Fibroblast of pulmonary artery (primary cell): Measurements from ENCODE around the gene CABP2.

Experiments used
- DNase-seq: peaks from one replicate; pipeline ENCODE4 v3.0.0-alpha.2; 2010; ENCODE audit warnings: low read depth
- H3K4me3 ChIP-seq: replicated peaks from 2 replicates; pipeline ENCODE4 v1.5.1; 2011; ENCODE audit warnings: low read depth, mild to moderate bottlenecking, control low read depth, low read length, moderate library complexity
- TF ChIP-seq, protein P1 (sequence below): IDR thresholded peaks from 2 replicates; pipeline ENCODE4 v1.5.1; 2011; ENCODE audit warnings: mild to moderate bottlenecking, control low read depth, low read length, inconsistent platforms; ENCODE audit errors: missing control alignments

CABP2 gene

DNA sequence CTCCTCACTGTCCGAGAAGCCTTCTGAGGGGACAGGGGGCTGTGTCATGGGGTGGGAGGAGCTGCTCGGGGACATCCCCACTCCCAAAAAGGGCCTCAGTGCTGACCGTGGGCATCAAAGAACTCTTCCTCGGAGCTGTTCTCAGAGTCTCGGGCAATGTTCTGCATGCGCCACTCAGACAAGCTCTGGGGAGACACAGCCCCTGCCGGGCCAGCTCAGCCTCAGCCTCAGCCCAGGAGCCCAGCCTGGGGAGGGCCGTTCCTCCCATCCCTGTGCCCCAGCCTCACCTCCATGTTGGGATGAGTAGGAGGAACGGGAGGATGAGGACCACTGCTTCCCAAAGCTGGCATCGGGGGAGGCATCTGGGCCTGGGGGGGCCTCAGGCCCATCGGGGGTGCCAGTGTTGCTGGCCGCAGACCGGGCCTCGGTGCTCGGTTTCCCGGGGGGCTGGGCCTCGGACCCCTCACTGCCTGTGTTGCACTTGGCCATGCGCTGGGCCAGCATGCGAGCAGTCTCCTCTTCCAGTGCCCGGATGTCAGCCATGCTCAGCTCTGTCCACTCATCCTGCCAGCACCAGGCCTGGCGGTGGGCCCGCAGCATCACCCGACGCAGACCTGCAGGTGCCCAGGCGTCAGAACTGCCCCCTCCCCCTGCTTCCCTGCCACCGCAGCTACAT, 23.3 kb downstream of the CABP2 start:
- no peak for DNase-seq
- H3K4me3 ChIP-seq: no peak overlapping the region
- TF ChIP-seq, protein P1, sequence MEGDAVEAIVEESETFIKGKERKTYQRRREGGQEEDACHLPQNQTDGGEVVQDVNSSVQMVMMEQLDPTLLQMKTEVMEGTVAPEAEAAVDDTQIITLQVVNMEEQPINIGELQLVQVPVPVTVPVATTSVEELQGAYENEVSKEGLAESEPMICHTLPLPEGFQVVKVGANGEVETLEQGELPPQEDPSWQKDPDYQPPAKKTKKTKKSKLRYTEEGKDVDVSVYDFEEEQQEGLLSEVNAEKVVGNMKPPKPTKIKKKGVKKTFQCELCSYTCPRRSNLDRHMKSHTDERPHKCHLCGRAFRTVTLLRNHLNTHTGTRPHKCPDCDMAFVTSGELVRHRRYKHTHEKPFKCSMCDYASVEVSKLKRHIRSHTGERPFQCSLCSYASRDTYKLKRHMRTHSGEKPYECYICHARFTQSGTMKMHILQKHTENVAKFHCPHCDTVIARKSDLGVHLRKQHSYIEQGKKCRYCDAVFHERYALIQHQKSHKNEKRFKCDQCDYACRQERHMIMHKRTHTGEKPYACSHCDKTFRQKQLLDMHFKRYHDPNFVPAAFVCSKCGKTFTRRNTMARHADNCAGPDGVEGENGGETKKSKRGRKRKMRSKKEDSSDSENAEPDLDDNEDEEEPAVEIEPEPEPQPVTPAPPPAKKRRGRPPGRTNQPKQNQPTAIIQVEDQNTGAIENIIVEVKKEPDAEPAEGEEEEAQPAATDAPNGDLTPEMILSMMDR: no peak

DNA sequence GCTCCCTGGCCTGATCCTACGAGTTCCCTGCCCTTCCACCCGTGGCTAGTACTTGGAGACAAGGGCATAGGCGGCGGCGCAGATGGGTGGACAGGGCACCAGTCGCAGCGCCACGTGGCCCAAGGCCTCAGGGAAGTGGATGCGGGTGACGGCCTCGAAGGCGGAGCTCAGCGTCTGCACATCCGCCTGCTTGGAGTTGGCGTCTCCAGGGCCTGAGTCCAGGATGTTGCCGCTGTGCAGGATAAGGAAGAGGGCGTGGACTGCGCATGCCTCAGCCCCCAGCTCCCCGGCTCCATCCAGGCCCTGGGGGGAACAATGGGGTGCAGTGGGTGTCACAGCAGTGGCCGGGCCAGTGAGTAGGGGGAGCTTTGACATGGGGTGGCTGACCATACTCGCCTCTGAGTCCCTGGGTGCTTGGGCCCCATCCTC, 24.7 kb downstream of the CABP2 start:
- H3K4me3 ChIP-seq: no peak overlapping the region
- TF ChIP-seq, protein P1: no peak
- DNase-seq: no peak

DNA sequence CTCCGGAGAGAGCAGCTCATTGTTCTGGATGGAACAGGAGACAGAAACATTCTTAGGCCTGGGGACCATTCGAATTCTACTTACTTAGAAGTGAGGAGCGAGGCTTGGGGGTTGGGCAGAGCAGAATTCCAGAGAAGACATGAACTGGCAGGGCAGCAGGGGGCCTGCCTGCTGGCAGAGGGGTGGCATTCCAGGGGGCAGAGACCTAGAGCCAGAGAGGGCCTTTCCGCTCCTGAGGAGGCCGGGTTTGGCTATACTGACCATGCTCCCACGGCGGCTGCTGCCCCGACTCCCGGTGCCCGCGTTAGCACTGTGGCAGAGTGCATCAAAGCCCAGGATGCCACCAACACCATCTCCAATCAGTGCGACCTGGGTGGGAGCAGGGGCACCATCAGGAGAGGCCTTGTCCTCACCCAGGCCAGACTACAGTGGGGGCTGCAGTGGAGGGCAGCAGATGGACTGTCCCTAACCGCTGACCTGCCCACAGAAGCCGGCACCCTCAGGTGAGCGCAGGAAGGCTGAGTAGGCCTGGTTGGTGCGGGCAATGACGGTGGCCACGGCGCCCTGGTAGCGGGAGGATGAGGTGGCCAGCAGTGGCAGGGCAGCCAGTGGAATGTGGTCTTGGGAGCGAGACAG, 25.5 kb downstream of the CABP2 start:
- TF ChIP-seq, protein P1: no peak
- DNase-seq: no peak
- H3K4me3 ChIP-seq: no peak overlapping the region

DNA sequence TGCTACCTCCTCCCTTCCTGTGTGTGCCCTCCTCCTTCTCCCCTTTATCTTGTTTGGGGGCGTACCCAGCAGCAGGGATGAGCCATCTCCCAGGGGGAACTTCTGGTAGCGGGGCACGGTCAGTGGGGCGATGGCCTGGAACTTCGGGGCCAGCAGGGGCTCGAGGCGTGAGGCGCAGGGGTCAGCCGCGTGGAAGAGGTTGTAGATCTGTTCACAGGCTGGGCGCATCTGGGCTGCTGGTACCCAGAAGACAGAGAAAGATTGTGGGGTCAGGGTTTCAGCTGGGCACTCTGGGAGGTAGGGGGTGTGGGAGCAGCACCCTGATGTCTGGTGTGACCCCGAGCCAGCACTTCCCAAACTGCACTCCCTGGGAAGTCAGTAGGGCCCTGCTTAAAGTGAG, 27.1 kb downstream of the CABP2 start:
- TF ChIP-seq, protein P1: no peak
- no peak overlapping the region for H3K4me3 ChIP-seq
- no peak for DNase-seq

DNA sequence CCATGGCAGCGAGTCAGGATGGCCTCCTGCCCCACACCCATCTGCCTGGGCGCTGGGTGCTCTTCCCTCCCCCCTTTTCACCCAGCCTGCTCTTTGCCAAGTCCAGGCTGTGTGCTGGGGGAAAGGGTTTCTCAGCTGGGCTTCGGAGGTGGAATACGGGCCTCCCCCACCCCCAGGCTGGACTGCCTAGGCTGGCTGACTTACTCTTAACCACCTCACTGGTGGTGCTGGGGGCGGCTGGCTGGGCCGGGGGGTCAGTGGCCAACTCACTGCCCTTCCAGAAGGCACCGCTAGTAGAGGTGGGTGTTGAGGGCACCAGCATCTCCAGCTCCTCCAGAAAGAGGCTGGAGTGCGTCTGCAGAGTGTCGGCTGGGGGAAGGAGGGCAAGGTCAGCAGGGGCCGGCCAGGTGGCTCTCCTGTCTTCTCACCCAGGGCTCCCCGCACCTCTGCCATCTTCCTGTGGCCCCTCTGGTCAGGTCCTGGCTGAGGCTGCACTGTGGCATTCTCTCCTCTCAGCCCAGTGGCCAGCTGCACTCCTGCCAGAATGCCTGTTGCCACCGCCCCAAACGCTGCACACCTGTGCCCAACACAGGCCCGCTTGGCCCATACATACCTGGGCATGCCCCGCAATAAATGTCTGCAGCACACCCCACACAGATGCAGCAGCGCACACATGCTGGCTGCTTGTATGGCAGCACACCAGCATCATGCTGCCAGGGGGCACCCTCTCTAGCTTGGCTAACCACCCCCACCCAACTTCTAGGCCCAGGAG, 27.8 kb downstream of the CABP2 start:
- TF ChIP-seq, protein P1: no peak
- H3K4me3 ChIP-seq: no peak overlapping the region
- DNase-seq: no peak

- DNase-seq: no peak
- TF ChIP-seq, protein P1: no peak
Measured at GRCh38 chr11:67494371-67495233, 28.6 kb downstream of the CABP2 start.

More at GRCh38 chr11:67494371-67495233, 28.6 kb downstream of the CABP2 start:
- H3K4me3 ChIP-seq: no peak overlapping the region
